Common myeloid progenitor, CD34-positive (primary cell): ENCODE data around the gene HSPBP1.

Source experiments
- CTCF ChIA-PET: fragments of 350-600 bp; sonication (Branson Sonifier 250); formaldehyde crosslinking; loops from one replicate; lab custom pipeline; 2021; ENCODE audit warnings: antibody characterized with exemption; lab: Charles Lee
- POLR2A ChIA-PET: fragments of 350-600 bp; sonication (Branson Sonifier 250); formaldehyde crosslinking; loops from one replicate; lab custom pipeline; 2021; ENCODE audit warnings: antibody characterized with exemption; lab: Charles Lee
- DNase-seq, 3 donors: peaks; one replicate each; pipeline versions ENCODE4 v3.0.0 to v3.0.0-alpha.2; 2013
- H3K27ac ChIP-seq, 2 experiments: 1 replicate in 1 of 2; 2 replicates in 1 of 2; pipeline ENCODE4 v1.7.0; 2013; ENCODE audit warnings: inconsistent platforms in 2 of 2, low read length in 2 of 2, mild to moderate bottlenecking in 2 of 2, low read depth in 1 of 2, moderate library complexity in 1 of 2; ENCODE audit not compliant: severe bottlenecking in 2 of 2, insufficient read depth in 1 of 2, poor library complexity in 1 of 2
- H3K27me3 ChIP-seq, 5 experiments: replicated peaks in 2 of 5; 1 replicate in 3 of 5; 2 replicates in 2 of 5; pipeline versions ENCODE4 v1.6.1 to v1.7.0; 2013; ENCODE audit warnings: low read length in 4 of 5, mild to moderate bottlenecking in 2 of 5, moderate library complexity in 2 of 5, inconsistent platforms in 1 of 5; ENCODE audit not compliant: insufficient read depth in 5 of 5, control insufficient read depth in 4 of 5
- H3K36me3 ChIP-seq, 4 experiments: 1 replicate in 2 of 4; 2 replicates in 2 of 4; pipeline versions ENCODE4 v1.6.1 to v1.7.0; 2013; ENCODE audit warnings: low read length in 3 of 4, control low read depth in 1 of 4, mild to moderate bottlenecking in 1 of 4; ENCODE audit not compliant: control insufficient read depth in 4 of 4, insufficient read depth in 4 of 4
- H3K4me1 ChIP-seq, 4 experiments: 1 replicate in 3 of 4; 2 replicates in 1 of 4; pipeline versions ENCODE4 v1.6.1 to v1.7.1; 2013; ENCODE audit warnings: low read length in 3 of 4, mild to moderate bottlenecking in 3 of 4, control low read depth in 1 of 4, inconsistent platforms in 1 of 4, moderate library complexity in 1 of 4; ENCODE audit not compliant: control insufficient read depth in 4 of 4, insufficient read depth in 4 of 4; ENCODE audit errors: control extremely low read depth in 1 of 4
- H3K4me3 ChIP-seq, 7 experiments: 1 replicate in 4 of 7; 2 replicates in 3 of 7; pipeline versions ENCODE4 v1.5.1 to v1.7.0; 2013; ENCODE audit warnings: mild to moderate bottlenecking in 7 of 7, low read length in 6 of 7, moderate library complexity in 6 of 7, inconsistent platforms in 2 of 7, low read depth in 2 of 7, control low read depth in 1 of 7; ENCODE audit not compliant: insufficient read depth in 4 of 7, control insufficient read depth in 1 of 7; ENCODE audit errors: extremely low read depth in 1 of 7
- H3K9me3 ChIP-seq, 5 experiments: 1 replicate in 4 of 5; 2 replicates in 1 of 5; pipeline versions ENCODE4 v1.6.1 to v1.7.1; 2013; ENCODE audit warnings: low read length in 4 of 5, mild to moderate bottlenecking in 2 of 5, inconsistent platforms in 1 of 5, low read depth in 1 of 5, moderate library complexity in 1 of 5; ENCODE audit not compliant: control insufficient read depth in 4 of 5, insufficient read depth in 2 of 5; ENCODE audit errors: control extremely low read depth in 1 of 5
- WGBS: methylation state at CpG from one replicate; pipeline ENCODE4 v1.1.5; 2013; ENCODE audit not compliant: insufficient coverage; 5-methylcytosine and 5-hydroxymethylcytosine counted together

HSPBP1 gene

GRCh38 chr19:55241935-55242464, 37.9 kb downstream of the HSPBP1 start:
- CTCF ChIA-PET = interaction anchor here (1.7 kb wide), 1 partner anchor 10 kb away, joined by 4 read pairs; no protein-coding TSS in a partner anchor
- Histone ChIP-seq H3K27me3 (no peaks in the 10 kb centered on the region), H3K27ac (no peak overlapping the region), H3K9me3 (no peaks in the 10 kb centered on the region), H3K4me3 (no peak overlapping the region), H3K36me3 (peaks cover 29 to 96% (median 77%) of the 10 kb centered on the region in 4 experiments), H3K4me1 (peaks cover 0 to 7% (median 3%) of the 10 kb centered on the region in 4 experiments)
- WGBS = 97% methylated on average over 14 of the region's 16 CpGs
- DNase-seq = no peak
- POLR2A ChIA-PET = interaction anchor here (0.6 to 0.9 kb wide), 3 partner anchors 12 to 1014 kb away, joined by 3 read pairs; no protein-coding TSS in a partner anchor

- H3K9me3 ChIP-seq = no peaks in the 10 kb centered on the region
- DNase-seq = no peak
- 96% methylated on average over 31 of the region's 37 CpGs for WGBS
- POLR2A ChIA-PET = interaction anchor here (0.6 to 0.9 kb wide), 3 partner anchors 9 to 1014 kb away, joined by 3 to 4 read pairs (median 3); no protein-coding TSS in a partner anchor
- peaks cover 30 to 96% (median 77%) of the 10 kb centered on the region in 4 experiments for H3K36me3 ChIP-seq
- H3K27me3 ChIP-seq = no peaks in the 10 kb centered on the region
- H3K27ac ChIP-seq = no peak overlapping the region
- no peak overlapping the region for H3K4me3 ChIP-seq
- no peaks in the 10 kb centered on the region for H3K4me1 ChIP-seq
- CTCF ChIA-PET = interaction anchor here (1.7 kb wide), 1 partner anchor 10 kb away, joined by 4 read pairs; no protein-coding TSS in a partner anchor
Measured at GRCh38 chr19:55241143-55241934, 38.6 kb downstream of the HSPBP1 start.

- 87% methylated on average over 3 of the region's 6 CpGs for WGBS
- H3K4me1 ChIP-seq = no peaks in the 10 kb centered on the region
- ChIA-PET CTCF (no interaction called here), POLR2A (interaction anchor here (0.6 to 0.8 kb wide), 2 partner anchors 9 to 14 kb away, joined by 3 to 4 read pairs; no protein-coding TSS in a partner anchor)
- DNase-seq = no peak
- no peak overlapping the region for H3K27ac ChIP-seq
- H3K36me3 ChIP-seq = peaks cover 28 to 97% (median 77%) of the 10 kb centered on the region in 4 experiments
- H3K9me3 ChIP-seq = no peaks in the 10 kb centered on the region
- no peak overlapping the region for H3K4me3 ChIP-seq
- H3K27me3 ChIP-seq = no peaks in the 10 kb centered on the region
Measured at GRCh38 chr19:55240713-55241020, 39.2 kb downstream of the HSPBP1 start.

GRCh38 chr19:55239004-55239403, 40.9 kb downstream of the HSPBP1 start:
- CTCF ChIA-PET = no interaction called here
- no peak for DNase-seq
- 98% methylated on average over 11 of the region's 12 CpGs for WGBS
- Histone ChIP-seq H3K4me3 (no peak overlapping the region), H3K27ac (no peak overlapping the region), H3K9me3 (no peaks in the 10 kb centered on the region), H3K36me3 (peaks cover 29 to 93% (median 77%) of the 10 kb centered on the region in 4 experiments), H3K27me3 (no peaks in the 10 kb centered on the region), H3K4me1 (no peaks in the 10 kb centered on the region)
- POLR2A ChIA-PET = no interaction called here

- POLR2A ChIA-PET = interaction anchor here (0.5 to 1.1 kb wide), 3 partner anchors 20 to 346 kb away, joined by 3 to 4 read pairs (median 4); partner anchors contain the start of gene PPP6R1
- CTCF ChIA-PET = no interaction called here
- DNase-seq = no peak
- no peaks in the 10 kb centered on the region for H3K27me3 ChIP-seq
- H3K4me3 ChIP-seq = no peak overlapping the region
- peaks cover 33 to 89% (median 76%) of the 10 kb centered on the region in 4 experiments for H3K36me3 ChIP-seq
- no peaks in the 10 kb centered on the region for H3K4me1 ChIP-seq
- H3K27ac ChIP-seq = no peak overlapping the region
- WGBS = 100% methylated on average over 8 of the region's 8 CpGs
- H3K9me3 ChIP-seq = no peaks in the 10 kb centered on the region
Measured at GRCh38 chr19:55238030-55238429, 41.9 kb downstream of the HSPBP1 start.

- WGBS = 80% methylated on average over 2 of the region's 5 CpGs
- ChIA-PET POLR2A (no interaction called here), CTCF (no interaction called here)
- no peaks in the 10 kb centered on the region for H3K4me1 ChIP-seq
- no peak overlapping the region for H3K4me3 ChIP-seq
- H3K36me3 ChIP-seq = peaks cover 21 to 89% (median 78%) of the 10 kb centered on the region in 4 experiments
- H3K27ac ChIP-seq = no peak overlapping the region
- no peaks in the 10 kb centered on the region for H3K27me3 ChIP-seq
- DNase-seq = no peak
- H3K9me3 ChIP-seq = no peaks in the 10 kb centered on the region
Measured at GRCh38 chr19:55232986-55233385, 46.9 kb downstream of the HSPBP1 start.

GRCh38 chr19:55232286-55232602, 47.7 kb downstream of the HSPBP1 start:
- Histone ChIP-seq H3K4me1 (no peaks in the 10 kb centered on the region), H3K27me3 (no peaks in the 10 kb centered on the region), H3K27ac (no peak overlapping the region), H3K4me3 (no peak overlapping the region), H3K36me3 (peaks cover 16 to 89% (median 79%) of the 10 kb centered on the region in 4 experiments), H3K9me3 (no peaks in the 10 kb centered on the region)
- no peak for DNase-seq
- POLR2A ChIA-PET = no interaction called here
- 89% methylated on average over 3 of the region's 12 CpGs for WGBS
- CTCF ChIA-PET = interaction anchor here (1.1 kb wide), 1 partner anchor 10 kb away, joined by 4 read pairs; no protein-coding TSS in a partner anchor
